Adrenal gland (tissue), 12 donors: ENCODE results near the gene ST8SIA1. TPM values are rescaled to one million over a fixed set of nuclear protein-coding genes. Genes with fewer than 3 reads are reported as not detected.

Experiments used
- DNase-seq, 7 donors: peaks; one replicate each; pipeline ENCODE4 v3.0.0-alpha.2; 2019 to 2020
- H3K27ac ChIP-seq, 5 donors: fragments of 200-600 bp; sonication (generic) in 4 of 5; 1 replicate in 3 of 5; 2 replicates in 2 of 5; pipeline versions ENCODE4 v1.5.1 to v1.8.0; 2016 to 2020; ENCODE audit warnings: mild to moderate bottlenecking in 1 of 5
- H3K27me3 ChIP-seq: fragments of 200-600 bp; 2 replicates; pipeline ENCODE4 v1.8.0; 2021
- H3K36me3 ChIP-seq, 2 donors: fragments of 200-600 bp; replicated peaks in 1 of 2; 1 replicate in 1 of 2; 2 replicates in 1 of 2; pipeline versions ENCODE4 v1.5.1 to v1.8.0; 2018 to 2022
- H3K4me1 ChIP-seq, 2 donors: fragments of 200-600 bp; replicated peaks in 1 of 2; 1 replicate in 1 of 2; 2 replicates in 1 of 2; pipeline versions ENCODE4 v1.5.1 to v1.8.0; 2018 to 2021
- H3K4me3 ChIP-seq, 4 donors: fragments of 200-600 bp; sonication (generic) in 3 of 4; one replicate each; pipeline ENCODE4 v1.5.1; 2016 to 2018
- H3K9me3 ChIP-seq, 3 donors: fragments of 200-600 bp; sonication (generic) in 1 of 3; replicated peaks in 1 of 3; 1 replicate in 2 of 3; 2 replicates in 1 of 3; pipeline versions ENCODE4 v1.5.1 to v1.8.0; 2016 to 2021
- POLR2A ChIP-seq, 2 donors: fragments of 450-650 bp; IDR thresholded peaks; one replicate each; pipeline ENCODE4 v1.6.1; 2017; ENCODE audit warnings: antibody characterized with exemption in 2 of 2, mild to moderate bottlenecking in 2 of 2, moderate library complexity in 1 of 2
- WGBS, 4 donors: extraction: QIAGEN DNeasy Blood & Tissue Kit in 2 of 4; methylation state at CpG; one replicate each; pipeline versions ENCODE4 v1.1.5 to v1.1.7; 2013 to 2017; 5-methylcytosine and 5-hydroxymethylcytosine counted together
- intact Hi-C, 2 donors: fragments of 100-400 bp; cut with DNase I; formaldehyde crosslinking; loops; one replicate each; pipeline versions ENCODE4 v1.14.1 to v1.15.0; 2022 to 2023
- polyA plus RNA-seq, 3 donors: library from polyadenylated mRNA; stranded (reverse); fragments of 200-250 nt in 2 of 3; fragments of 350-450 nt in 1 of 3; fragmentation: Illumina TruSeq in 1 of 3; extraction: RNeasy Lipid Tissue Mini Kit (QIAGEN cat#74804) in 1 of 3; gene quantifications; one replicate each; pipeline ENCODE4 v1.2.3, GENCODE V29; 2013 to 2014
- total RNA-seq, 9 donors: library from RNA; depleted of rRNA in 4 of 9; stranded (reverse); fragments of >200 nt in 4 of 9; fragments of 120-200 nt in 1 of 9; fragmentation: NEBNext Ultra II Directional in 1 of 9; extraction: Animal tissue kit (Norgen Biotek cat#: 25700) in 1 of 9; gene quantifications; one replicate each; pipeline versions ENCODE4 v1.1.0 to v1.2.4, GENCODE V29; 2013 to 2023
- TF ChIP-seq, protein P1 (sequence below), 6 experiments: fragments of 450-650 bp in 4 of 6; fragments of 200-600 bp in 2 of 6; sonication (generic) in 1 of 6; IDR thresholded peaks; 1 replicate in 5 of 6; 2 replicates in 1 of 6; pipeline versions ENCODE4 v1.5.1 to v1.8.0; 2016 to 2021; ENCODE audit warnings: antibody characterized with exemption in 6 of 6, mild to moderate bottlenecking in 2 of 6, moderate library complexity in 1 of 6
- donor health status: healthy with polysubstance abuse.
- donor health status: Bipolar disorder and iron deficiency.
- donor health status: DM: yes; HTN: yes; CAD: no.
- donor health status: DM: no; HTN: no; CAD: no.
- donor health status: DM: no; HTN: no; CAD: no.
- donor health status: DM: yes; HTN: yes; CAD: no.

ST8SIA1 gene
- total and polyA plus RNA-seq, 12 donors, result 3.1 to 37.8 (median 11.8) TPM

DNA sequence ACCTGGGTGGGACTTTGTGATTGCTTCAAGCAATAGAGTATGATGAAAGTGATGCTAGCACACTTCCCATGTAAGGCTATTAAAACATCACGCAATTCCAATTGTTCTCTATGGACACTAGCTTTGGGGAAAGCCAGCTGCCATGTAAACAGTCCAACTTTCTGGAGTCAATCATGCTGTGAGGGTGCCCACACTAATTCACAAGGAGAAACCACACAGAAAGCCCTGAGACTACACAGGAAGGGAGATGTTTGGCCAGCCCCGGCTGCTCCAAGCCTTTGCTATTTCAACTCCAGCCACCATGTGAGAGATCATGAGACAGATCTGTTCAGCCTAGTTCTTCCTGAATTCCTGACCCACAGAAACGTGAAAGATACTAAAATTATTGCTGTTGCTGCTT is 96.3 kb downstream of the ST8SIA1 start:
- H3K4me3 ChIP-seq, result no peak overlapping the region
- no peaks in the 10 kb centered on the region for H3K4me1 ChIP-seq
- no peak for DNase-seq
- no peak overlapping the region for H3K27ac ChIP-seq
- H3K36me3 ChIP-seq, result no peaks in the 10 kb centered on the region
- intact Hi-C loops, result no loop called here
- 70 to 79% (median 76%) methylated on average over 3 of the region's 3 CpGs for WGBS, 4 donors
- no peaks in the 10 kb centered on the region for H3K9me3 ChIP-seq
- H3K27me3 ChIP-seq, result no peaks in the 10 kb centered on the region
- TF ChIP-seq, protein P1, sequence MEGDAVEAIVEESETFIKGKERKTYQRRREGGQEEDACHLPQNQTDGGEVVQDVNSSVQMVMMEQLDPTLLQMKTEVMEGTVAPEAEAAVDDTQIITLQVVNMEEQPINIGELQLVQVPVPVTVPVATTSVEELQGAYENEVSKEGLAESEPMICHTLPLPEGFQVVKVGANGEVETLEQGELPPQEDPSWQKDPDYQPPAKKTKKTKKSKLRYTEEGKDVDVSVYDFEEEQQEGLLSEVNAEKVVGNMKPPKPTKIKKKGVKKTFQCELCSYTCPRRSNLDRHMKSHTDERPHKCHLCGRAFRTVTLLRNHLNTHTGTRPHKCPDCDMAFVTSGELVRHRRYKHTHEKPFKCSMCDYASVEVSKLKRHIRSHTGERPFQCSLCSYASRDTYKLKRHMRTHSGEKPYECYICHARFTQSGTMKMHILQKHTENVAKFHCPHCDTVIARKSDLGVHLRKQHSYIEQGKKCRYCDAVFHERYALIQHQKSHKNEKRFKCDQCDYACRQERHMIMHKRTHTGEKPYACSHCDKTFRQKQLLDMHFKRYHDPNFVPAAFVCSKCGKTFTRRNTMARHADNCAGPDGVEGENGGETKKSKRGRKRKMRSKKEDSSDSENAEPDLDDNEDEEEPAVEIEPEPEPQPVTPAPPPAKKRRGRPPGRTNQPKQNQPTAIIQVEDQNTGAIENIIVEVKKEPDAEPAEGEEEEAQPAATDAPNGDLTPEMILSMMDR (IDR thresholded peaks at IDR 0.05), result no peak
- no peak for TF ChIP-seq POLR2A (IDR thresholded peaks at IDR 0.05)

DNA sequence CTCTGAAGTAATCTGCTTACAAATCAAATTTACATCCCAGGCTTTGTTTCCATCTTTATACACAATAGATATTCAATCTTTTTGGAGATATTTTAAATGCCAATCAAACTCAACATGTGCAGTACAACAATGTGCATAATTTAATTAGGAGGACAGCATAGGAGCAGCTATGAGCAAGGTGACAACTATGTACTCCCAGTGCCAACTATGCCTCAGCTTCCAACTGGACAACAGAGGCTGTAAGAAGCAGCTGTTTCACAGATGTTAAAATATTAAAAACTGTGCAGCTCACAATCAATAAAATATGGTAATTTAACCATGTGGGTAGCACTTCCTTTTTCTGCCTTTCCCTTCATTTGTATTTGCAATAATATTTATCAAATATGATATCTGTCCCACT is 99.9 kb downstream of the ST8SIA1 start:
- intact Hi-C loops, result no loop called here
- TF ChIP-seq, protein P1 (IDR thresholded peaks at IDR 0.05), result no peak
- no peak for TF ChIP-seq POLR2A (IDR thresholded peaks at IDR 0.05)
- Histone ChIP-seq H3K27me3 (no peaks in the 10 kb centered on the region), H3K27ac (no peak overlapping the region), H3K36me3 (no peaks in the 10 kb centered on the region), H3K9me3 (no peaks in the 10 kb centered on the region), H3K4me3 (no peak overlapping the region), H3K4me1 (no peaks in the 10 kb centered on the region)
- no peak for DNase-seq

DNA sequence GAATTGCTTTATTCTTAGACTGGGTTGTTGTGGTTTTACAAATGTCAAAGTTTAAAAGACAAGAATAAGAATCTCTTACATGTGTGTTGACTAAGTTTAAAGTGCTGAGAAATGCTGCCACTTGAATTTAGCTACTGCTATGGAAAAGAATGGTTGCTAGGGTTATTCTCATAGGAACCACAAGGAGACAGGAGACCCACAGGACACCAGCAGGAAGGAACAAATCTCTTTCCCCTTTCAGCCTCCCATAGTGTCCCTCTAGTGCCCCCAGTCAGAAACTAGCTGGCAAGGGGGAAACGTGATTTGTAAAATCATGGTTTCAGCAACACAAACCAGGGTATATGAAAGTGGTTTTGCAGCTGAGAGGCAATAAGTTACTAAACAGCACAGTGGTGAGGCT is 102.7 kb downstream of the ST8SIA1 start:
- 55 to 72% (median 61%) methylated on average over 1 of the region's 1 CpG for WGBS, 4 donors
- Histone ChIP-seq H3K4me3 (no peak overlapping the region), H3K9me3 (no peaks in the 10 kb centered on the region), H3K27ac (no peak overlapping the region), H3K27me3 (no peaks in the 10 kb centered on the region), H3K36me3 (no peaks in the 10 kb centered on the region), H3K4me1 (no peaks in the 10 kb centered on the region)
- DNase-seq, result no peak
- TF ChIP-seq, protein P1 (IDR thresholded peaks at IDR 0.05), result no peak
- no peak for TF ChIP-seq POLR2A (IDR thresholded peaks at IDR 0.05)
- intact Hi-C loops, result no loop called here

DNA sequence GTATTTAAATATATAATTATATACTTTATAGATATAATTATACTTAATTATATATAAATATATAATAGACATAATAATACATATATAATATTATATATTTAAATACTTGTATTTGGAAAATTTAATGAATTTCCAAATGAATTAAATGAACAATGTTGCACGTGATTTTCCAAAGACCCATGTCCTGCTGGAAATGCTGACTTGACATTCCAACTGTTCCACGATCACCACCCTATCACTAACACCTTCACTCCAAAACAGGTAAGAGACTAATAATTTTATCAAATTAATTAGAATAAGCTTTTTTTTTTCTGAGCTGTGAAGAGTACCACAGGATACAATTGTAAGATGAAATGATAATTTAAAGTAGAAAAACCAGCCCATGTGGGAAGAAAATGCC is 103.4 kb downstream of the ST8SIA1 start:
- intact Hi-C loops, result no loop called here
- WGBS, 4 donors, result 93 to 95% (median 94%) methylated on average over 2 of the region's 2 CpGs
- no peak for DNase-seq
- H3K27me3 ChIP-seq, result no peaks in the 10 kb centered on the region
- H3K4me1 ChIP-seq, result no peaks in the 10 kb centered on the region
- no peaks in the 10 kb centered on the region for H3K9me3 ChIP-seq
- no peak overlapping the region for H3K4me3 ChIP-seq
- no peaks in the 10 kb centered on the region for H3K36me3 ChIP-seq
- H3K27ac ChIP-seq, result no peak overlapping the region
- no peak for TF ChIP-seq POLR2A (IDR thresholded peaks at IDR 0.05)
- TF ChIP-seq, protein P1 (IDR thresholded peaks at IDR 0.05), result no peak
